A673 (cell line): ENCODE measurements around the gene CHIC2. TPM values are rescaled to one million over a fixed set of nuclear protein-coding genes. Genes with fewer than 3 reads are reported as not detected.

Source experiments
- BruUV-seq: library from RNA; stranded (reverse); fragments of 400-500 nt; replicated peaks from 2 replicates; lab custom pipeline; 2021; lab: Mats Ljungman, UMichigan
- CTCF ChIA-PET: fragments of 300-600 bp; sonication (Branson Sonifier 250); formaldehyde crosslinking; loops from one replicate; lab custom pipeline; 2022; ENCODE audit warnings: antibody characterized with exemption; lab: Charles Lee
- POLR2A ChIA-PET: fragments of 300-600 bp; sonication (Branson Sonifier 250); formaldehyde crosslinking; loops from one replicate; lab custom pipeline; 2022; ENCODE audit warnings: antibody characterized with exemption; ENCODE audit not compliant: low non-redundant PET; lab: Charles Lee
- DNase-seq: peaks from one replicate; pipeline ENCODE4 v3.0.0-alpha.2; 2015; ENCODE audit warnings: low spot score
- H3K27ac ChIP-seq: fragments of 200-600 bp; sonication (generic); 2 replicates; pipeline ENCODE4 v1.5.1; 2016; ENCODE audit warnings: mixed run types, low read depth, mild to moderate bottlenecking, mixed read lengths, antibody characterized with exemption, low read length; ENCODE audit not compliant: poor library complexity, severe bottlenecking
- H3K27me3 ChIP-seq: fragments of 200-600 bp; sonication (generic); replicated peaks from 2 replicates; pipeline ENCODE4 v1.6.1; 2017; ENCODE audit warnings: mixed run types, low read depth, mild to moderate bottlenecking, mixed read lengths, antibody characterized with exemption, low read length; ENCODE audit not compliant: insufficient read depth, poor library complexity
- H3K36me3 ChIP-seq: fragments of 200-600 bp; sonication (generic); 2 replicates; pipeline ENCODE4 v1.6.1; 2016; ENCODE audit warnings: mixed run types, mild to moderate bottlenecking, mixed read lengths, antibody characterized with exemption, low read length; ENCODE audit not compliant: insufficient read depth, poor library complexity, severe bottlenecking
- H3K4me1 ChIP-seq: fragments of 200-600 bp; sonication (generic); 2 replicates; pipeline ENCODE4 v1.6.1; 2017; ENCODE audit warnings: mixed run types, mild to moderate bottlenecking, mixed read lengths, antibody characterized with exemption, low read length; ENCODE audit not compliant: insufficient read depth, poor library complexity, severe bottlenecking
- H3K4me3 ChIP-seq: fragments of 200-600 bp; sonication (generic); 2 replicates; pipeline ENCODE4 v1.5.1; 2016; ENCODE audit warnings: low read depth, mixed run types, mild to moderate bottlenecking, mixed read lengths, low read length; ENCODE audit not compliant: poor library complexity, severe bottlenecking
- H3K9me3 ChIP-seq: fragments of 200-600 bp; sonication (generic); 2 replicates; pipeline ENCODE4 v1.6.1; 2016; ENCODE audit warnings: mixed run types, low read depth, mild to moderate bottlenecking, mixed read lengths, antibody characterized with exemption, low read length; ENCODE audit not compliant: poor library complexity, severe bottlenecking
- EZH2 ChIP-seq: fragments of 200-600 bp; sonication (generic); IDR thresholded peaks from 2 replicates; pipeline ENCODE4 v1.6.1; 2017; ENCODE audit warnings: borderline replicate concordance, low read depth, mild to moderate bottlenecking, mixed read lengths, antibody characterized with exemption, low read length; ENCODE audit not compliant: poor library complexity, severe bottlenecking
- intact Hi-C: fragments of 100-400 bp; cut with micrococcal nuclease; formaldehyde crosslinking; loops from one replicate; pipeline ENCODE4 v1.10.0; 2022; ENCODE audit not compliant: unreplicated experiment
- total RNA-seq: library from RNA; stranded (reverse); gene quantifications from 2 replicates; pipeline ENCODE4 v1.2.3, GENCODE V29; 2021
- TF ChIP-seq, protein P1 (sequence below): fragments of 300-800, 200-600 bp; sonication (generic); conservative IDR thresholded peaks from 2 replicates; pipeline ENCODE4 v1.5.1; 2017; ENCODE audit warnings: low read depth, mild to moderate bottlenecking, antibody characterized with exemption, low read length, moderate library complexity, mixed read lengths

Gene CHIC2
- total RNA-seq, 1 experiment from 2014 or later = 8.1 TPM

DNA sequence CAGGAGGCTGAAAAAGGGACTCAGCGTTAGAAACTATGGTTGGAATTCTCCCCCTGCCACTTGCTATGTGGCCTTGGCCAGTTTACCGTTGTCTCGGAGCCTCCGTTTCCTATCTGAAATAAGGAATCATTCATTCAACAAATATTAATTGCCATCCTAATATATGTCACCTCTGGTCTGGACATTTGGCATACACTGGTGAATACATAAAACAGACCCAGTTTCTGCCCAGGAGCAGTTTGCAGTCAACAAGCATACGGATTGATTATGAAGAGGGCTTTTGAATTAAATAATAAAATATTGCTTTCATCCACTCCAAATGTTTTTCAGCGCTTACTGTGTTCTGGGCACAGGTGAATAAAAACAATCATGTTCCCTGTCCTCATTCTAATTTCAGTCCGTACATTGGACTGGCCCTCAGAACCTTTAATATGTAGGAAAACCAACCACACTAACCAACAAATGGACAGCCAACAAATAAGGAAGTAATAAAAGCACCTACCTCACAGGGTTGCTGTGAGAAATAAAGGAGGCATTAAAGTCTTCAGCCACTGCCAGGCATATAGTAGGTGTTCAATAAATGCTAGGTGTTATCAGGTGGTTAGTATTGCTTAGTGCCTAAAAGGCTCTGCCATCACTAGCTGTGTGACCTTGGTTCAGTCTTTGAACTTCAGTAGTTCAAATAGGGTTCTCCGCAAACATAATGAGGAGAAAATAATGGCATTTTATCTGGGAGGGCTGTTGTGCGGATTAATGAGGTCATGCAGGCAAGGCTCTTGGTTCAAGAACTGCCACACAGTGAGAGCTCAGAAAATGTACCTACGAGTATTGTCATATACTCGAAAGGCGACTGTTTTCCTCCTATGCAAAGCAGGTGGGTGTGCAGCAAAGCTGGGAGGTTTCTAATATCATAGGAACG, 28.3 kb upstream of the CHIC2 start:
- intact Hi-C loops = no loop called here
- H3K27me3 ChIP-seq = peaks cover 50% of the 10 kb centered on the region
- H3K4me3 ChIP-seq = no peak overlapping the region
- no TSS peak for BruUV-seq
- H3K4me1 ChIP-seq = no peaks in the 10 kb centered on the region
- POLR2A ChIA-PET = no interaction called here
- no peaks in the 10 kb centered on the region for H3K9me3 ChIP-seq
- H3K36me3 ChIP-seq = no peaks in the 10 kb centered on the region
- no peak for TF ChIP-seq EZH2
- TF ChIP-seq, protein P1, sequence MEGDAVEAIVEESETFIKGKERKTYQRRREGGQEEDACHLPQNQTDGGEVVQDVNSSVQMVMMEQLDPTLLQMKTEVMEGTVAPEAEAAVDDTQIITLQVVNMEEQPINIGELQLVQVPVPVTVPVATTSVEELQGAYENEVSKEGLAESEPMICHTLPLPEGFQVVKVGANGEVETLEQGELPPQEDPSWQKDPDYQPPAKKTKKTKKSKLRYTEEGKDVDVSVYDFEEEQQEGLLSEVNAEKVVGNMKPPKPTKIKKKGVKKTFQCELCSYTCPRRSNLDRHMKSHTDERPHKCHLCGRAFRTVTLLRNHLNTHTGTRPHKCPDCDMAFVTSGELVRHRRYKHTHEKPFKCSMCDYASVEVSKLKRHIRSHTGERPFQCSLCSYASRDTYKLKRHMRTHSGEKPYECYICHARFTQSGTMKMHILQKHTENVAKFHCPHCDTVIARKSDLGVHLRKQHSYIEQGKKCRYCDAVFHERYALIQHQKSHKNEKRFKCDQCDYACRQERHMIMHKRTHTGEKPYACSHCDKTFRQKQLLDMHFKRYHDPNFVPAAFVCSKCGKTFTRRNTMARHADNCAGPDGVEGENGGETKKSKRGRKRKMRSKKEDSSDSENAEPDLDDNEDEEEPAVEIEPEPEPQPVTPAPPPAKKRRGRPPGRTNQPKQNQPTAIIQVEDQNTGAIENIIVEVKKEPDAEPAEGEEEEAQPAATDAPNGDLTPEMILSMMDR = no peak
- CTCF ChIA-PET = no interaction called here
- H3K27ac ChIP-seq = no peak overlapping the region
- DNase-seq = no peak

DNA sequence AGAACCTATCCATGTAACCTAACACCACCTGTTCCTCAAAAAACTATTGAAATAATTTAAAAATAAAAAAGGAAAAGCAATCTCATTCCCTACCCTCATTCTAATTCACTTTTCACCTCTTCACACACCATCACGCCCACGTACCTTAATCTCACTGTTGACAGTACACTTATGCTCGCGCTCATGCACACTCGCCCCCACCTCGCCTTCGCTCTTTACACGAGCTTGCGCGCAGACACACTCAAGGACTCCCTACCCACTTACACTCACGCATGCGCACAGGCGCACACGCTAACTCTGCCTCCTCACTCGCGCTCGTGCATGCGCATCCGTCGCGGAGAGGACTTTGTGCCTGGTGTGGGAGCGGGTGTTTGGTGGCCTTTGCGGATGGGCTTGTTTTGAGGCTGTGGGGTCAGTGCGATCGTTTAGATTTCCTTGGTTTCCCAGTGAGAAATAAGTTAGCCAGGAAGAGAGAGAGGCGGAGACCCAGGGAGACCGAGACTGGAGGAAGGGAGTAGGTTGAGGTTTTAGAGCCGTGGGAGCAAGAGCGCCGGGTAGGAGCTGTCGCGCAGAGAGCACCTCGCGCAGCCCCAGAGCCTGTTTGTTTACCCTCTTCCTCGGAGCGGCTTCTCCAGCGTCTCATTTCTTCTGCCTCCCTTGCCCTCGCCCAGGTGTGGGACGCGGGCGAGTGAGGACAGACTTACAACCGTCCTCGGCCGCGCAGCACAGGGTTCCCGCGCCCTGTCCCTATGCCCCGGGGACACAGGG, 27.4 kb upstream of the CHIC2 start:
- DNase-seq = peak; percentile 48
- ChIA-PET POLR2A (no interaction called here), CTCF (no interaction called here)
- TF ChIP-seq EZH2 = no peak
- TF ChIP-seq, protein P1 = no peak
- Histone ChIP-seq H3K36me3 (no peaks in the 10 kb centered on the region), H3K27ac (no peak overlapping the region), H3K4me3 (peak overlapping the region; percentile 30), H3K4me1 (no peaks in the 10 kb centered on the region), H3K27me3 (peaks cover 41% of the 10 kb centered on the region), H3K9me3 (no peaks in the 10 kb centered on the region)
- intact Hi-C loops = no loop called here
- no TSS peak for BruUV-seq

DNA sequence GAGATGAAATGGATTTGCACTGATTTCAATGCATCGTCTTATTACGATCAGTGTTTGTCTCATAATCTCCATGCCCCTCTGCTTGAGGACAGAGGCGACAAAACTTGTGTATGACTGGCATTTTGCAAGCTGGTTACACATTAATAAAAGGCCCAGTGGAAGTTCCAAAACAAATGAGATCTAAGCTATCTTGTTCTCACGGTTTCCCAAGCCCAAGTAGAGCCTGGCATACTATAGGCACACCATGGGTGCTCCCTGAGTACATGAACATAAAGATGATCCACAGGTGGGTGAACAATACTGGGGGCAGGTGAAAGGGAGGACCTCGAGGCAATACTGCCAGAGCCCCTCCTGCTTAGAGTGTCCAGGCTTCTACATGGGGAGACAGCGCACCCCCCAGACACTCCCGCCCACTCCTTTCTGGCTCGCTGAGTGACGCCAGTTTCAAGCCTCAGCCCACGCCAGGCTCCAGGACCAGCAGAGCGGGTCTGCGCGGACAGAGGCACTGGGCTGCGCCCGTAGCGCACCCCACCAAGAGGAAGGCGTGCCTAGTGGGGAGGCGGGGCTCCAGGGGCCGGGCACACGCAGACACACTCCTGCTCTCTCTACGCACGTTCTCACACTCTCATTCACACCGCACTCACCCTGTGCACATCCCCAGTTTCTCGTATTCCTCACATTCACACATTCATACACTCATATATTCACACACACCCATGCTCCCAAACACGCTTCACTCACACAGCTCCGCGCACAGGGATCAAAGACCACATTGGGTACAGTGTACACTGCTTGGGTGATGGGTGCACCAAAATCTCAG, 26.6 kb upstream of the CHIC2 start:
- ChIA-PET POLR2A (no interaction called here), CTCF (no interaction called here)
- intact Hi-C loops = no loop called here
- no peak for DNase-seq
- no peaks in the 10 kb centered on the region for H3K9me3 ChIP-seq
- H3K27me3 ChIP-seq = peaks cover 33% of the 10 kb centered on the region
- H3K4me1 ChIP-seq = no peaks in the 10 kb centered on the region
- H3K36me3 ChIP-seq = no peaks in the 10 kb centered on the region
- no peak overlapping the region for H3K27ac ChIP-seq
- TF ChIP-seq EZH2 = no peak
- TF ChIP-seq, protein P1 = no peak
- H3K4me3 ChIP-seq = peak overlapping the region; percentile 30
- BruUV-seq = no TSS peak
